Breast epithelium (tissue), 3 donors: ENCODE measurements around the gene MPDZ.

Source experiments
- POLR2AphosphoS5 ChIP-seq, 3 donors: sonication (generic); formaldehyde crosslinking; IDR thresholded peaks; one replicate each; pipeline ENCODE4 v1.6.1; 2017; ENCODE audit warnings: antibody characterized with exemption in 3 of 3
- TF ChIP-seq, protein P1 (sequence below), 3 donors: fragments of 450-650 bp; IDR thresholded peaks; one replicate each; pipeline ENCODE4 v1.5.1; 2016 to 2017; ENCODE audit warnings: antibody characterized with exemption in 3 of 3, mild to moderate bottlenecking in 3 of 3, moderate library complexity in 3 of 3

DNA sequence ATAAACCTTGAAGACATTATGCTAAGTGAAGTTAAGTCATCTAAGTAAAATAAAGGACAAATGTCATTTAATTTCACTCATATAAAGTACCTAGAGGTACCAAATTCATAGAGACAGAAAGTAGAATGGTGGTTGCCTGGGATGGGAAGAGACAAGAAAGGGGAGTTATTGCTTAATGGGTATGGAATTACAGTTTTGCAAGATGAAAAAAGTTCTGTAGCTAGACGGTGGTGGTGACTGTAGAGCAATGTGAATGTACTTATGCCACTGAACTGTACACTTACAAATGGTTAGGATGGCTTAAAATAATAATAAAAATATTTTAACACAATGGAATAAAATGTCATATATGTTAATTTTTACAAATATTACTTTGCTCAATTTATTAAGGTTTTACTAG, 128.0 kb downstream of the MPDZ start:
- TF ChIP-seq, protein P1, sequence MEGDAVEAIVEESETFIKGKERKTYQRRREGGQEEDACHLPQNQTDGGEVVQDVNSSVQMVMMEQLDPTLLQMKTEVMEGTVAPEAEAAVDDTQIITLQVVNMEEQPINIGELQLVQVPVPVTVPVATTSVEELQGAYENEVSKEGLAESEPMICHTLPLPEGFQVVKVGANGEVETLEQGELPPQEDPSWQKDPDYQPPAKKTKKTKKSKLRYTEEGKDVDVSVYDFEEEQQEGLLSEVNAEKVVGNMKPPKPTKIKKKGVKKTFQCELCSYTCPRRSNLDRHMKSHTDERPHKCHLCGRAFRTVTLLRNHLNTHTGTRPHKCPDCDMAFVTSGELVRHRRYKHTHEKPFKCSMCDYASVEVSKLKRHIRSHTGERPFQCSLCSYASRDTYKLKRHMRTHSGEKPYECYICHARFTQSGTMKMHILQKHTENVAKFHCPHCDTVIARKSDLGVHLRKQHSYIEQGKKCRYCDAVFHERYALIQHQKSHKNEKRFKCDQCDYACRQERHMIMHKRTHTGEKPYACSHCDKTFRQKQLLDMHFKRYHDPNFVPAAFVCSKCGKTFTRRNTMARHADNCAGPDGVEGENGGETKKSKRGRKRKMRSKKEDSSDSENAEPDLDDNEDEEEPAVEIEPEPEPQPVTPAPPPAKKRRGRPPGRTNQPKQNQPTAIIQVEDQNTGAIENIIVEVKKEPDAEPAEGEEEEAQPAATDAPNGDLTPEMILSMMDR (IDR thresholded peaks at IDR 0.05), result no peak
- TF ChIP-seq POLR2AphosphoS5 (IDR thresholded peaks at IDR 0.05), result no peak
